ENCODE results near the gene CCL27. TPM values are rescaled to one million over a fixed set of nuclear protein-coding genes. Genes with fewer than 3 reads are reported as not detected.

The CCL27 gene
- total and polyA plus RNA-seq, 10 of the 15 experiments (the other 5 are each of a cell fraction or from before 2014, with no cell fraction given) = 0.45 TPM; not detected in 9

DNA sequence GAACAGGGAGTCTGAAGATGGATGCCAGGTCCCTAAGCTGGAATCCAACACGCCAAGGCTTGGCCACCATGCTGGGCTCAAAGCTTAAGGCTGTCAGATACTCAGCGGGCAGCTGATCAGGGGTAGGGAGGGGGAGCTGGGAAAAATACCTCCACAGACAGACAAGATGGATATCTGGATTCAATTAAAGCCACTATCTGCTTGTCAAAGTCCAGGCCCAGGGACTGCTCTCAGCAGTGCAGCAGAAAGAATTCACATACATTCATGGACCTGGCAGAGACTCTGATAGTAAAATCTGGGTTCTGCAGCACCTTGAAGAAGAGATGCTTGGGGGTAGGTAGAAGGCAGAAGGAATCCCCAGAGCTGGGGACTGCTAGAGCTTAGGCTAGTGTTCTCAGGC is 47.3 kb downstream of the CCL27 start:
- SMC1A ChIA-PET (ENCODE audit: uncharacterized antibody, unreplicated experiment) = interaction anchor here (1.3 to 1.5 kb wide), 2 partner anchors 20 to 22 kb away, joined by 5 read pairs; partner anchors contain the start of gene SIGMAR1
- TF ChIP-seq NBN (IDR thresholded peaks at IDR 0.05) (no peak), TCF12 (IDR thresholded peaks at IDR 0.05; ENCODE audit: low read depth, low read length) (no peak), TBL1XR1 (IDR thresholded peaks at IDR 0.05; ENCODE audit: low read depth, low read length) (no peak), FOS (IDR thresholded peaks at IDR 0.05; ENCODE audit: borderline replicate concordance, extremely low read depth, insufficient read length) (no peak), FOXK2 (IDR thresholded peaks at IDR 0.05) (no peak), ZNF622 (IDR thresholded peaks at IDR 0.05) (no peak), IKZF2 (IDR thresholded peaks at IDR 0.05) (no peak), SMARCA5 (IDR thresholded peaks at IDR 0.05) (no peak), EZH2 (IDR thresholded peaks at IDR 0.05; ENCODE audit: borderline replicate concordance, control insufficient read depth, low read depth, low read length) (no peak), SMAD5 (IDR thresholded peaks at IDR 0.05; ENCODE audit: low read depth) (no peak)
- TF ChIP-seq, protein P1, sequence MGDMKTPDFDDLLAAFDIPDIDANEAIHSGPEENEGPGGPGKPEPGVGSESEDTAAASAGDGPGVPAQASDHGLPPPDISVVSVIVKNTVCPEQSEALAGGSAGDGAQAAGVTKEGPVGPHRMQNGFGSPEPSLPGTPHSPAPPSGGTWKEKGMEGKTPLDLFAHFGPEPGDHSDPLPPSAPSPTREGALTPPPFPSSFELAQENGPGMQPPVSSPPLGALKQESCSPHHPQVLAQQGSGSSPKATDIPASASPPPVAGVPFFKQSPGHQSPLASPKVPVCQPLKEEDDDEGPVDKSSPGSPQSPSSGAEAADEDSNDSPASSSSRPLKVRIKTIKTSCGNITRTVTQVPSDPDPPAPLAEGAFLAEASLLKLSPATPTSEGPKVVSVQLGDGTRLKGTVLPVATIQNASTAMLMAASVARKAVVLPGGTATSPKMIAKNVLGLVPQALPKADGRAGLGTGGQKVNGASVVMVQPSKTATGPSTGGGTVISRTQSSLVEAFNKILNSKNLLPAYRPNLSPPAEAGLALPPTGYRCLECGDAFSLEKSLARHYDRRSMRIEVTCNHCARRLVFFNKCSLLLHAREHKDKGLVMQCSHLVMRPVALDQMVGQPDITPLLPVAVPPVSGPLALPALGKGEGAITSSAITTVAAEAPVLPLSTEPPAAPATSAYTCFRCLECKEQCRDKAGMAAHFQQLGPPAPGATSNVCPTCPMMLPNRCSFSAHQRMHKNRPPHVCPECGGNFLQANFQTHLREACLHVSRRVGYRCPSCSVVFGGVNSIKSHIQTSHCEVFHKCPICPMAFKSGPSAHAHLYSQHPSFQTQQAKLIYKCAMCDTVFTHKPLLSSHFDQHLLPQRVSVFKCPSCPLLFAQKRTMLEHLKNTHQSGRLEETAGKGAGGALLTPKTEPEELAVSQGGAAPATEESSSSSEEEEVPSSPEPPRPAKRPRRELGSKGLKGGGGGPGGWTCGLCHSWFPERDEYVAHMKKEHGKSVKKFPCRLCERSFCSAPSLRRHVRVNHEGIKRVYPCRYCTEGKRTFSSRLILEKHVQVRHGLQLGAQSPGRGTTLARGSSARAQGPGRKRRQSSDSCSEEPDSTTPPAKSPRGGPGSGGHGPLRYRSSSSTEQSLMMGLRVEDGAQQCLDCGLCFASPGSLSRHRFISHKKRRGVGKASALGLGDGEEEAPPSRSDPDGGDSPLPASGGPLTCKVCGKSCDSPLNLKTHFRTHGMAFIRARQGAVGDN (IDR thresholded peaks at IDR 0.05) = no peak
- TF ChIP-seq, protein P2, sequence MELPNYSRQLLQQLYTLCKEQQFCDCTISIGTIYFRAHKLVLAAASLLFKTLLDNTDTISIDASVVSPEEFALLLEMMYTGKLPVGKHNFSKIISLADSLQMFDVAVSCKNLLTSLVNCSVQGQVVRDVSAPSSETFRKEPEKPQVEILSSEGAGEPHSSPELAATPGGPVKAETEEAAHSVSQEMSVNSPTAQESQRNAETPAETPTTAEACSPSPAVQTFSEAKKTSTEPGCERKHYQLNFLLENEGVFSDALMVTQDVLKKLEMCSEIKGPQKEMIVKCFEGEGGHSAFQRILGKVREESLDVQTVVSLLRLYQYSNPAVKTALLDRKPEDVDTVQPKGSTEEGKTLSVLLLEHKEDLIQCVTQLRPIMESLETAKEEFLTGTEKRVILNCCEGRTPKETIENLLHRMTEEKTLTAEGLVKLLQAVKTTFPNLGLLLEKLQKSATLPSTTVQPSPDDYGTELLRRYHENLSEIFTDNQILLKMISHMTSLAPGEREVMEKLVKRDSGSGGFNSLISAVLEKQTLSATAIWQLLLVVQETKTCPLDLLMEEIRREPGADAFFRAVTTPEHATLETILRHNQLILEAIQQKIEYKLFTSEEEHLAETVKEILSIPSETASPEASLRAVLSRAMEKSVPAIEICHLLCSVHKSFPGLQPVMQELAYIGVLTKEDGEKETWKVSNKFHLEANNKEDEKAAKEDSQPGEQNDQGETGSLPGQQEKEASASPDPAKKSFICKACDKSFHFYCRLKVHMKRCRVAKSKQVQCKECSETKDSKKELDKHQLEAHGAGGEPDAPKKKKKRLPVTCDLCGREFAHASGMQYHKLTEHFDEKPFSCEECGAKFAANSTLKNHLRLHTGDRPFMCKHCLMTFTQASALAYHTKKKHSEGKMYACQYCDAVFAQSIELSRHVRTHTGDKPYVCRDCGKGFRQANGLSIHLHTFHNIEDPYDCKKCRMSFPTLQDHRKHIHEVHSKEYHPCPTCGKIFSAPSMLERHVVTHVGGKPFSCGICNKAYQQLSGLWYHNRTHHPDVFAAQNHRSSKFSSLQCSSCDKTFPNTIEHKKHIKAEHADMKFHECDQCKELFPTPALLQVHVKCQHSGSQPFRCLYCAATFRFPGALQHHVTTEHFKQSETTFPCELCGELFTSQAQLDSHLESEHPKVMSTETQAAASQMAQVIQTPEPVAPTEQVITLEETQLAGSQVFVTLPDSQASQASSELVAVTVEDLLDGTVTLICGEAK (IDR thresholded peaks at IDR 0.05; ENCODE audit: borderline replicate concordance) = no peak
- TF ChIP-seq, protein P3, sequence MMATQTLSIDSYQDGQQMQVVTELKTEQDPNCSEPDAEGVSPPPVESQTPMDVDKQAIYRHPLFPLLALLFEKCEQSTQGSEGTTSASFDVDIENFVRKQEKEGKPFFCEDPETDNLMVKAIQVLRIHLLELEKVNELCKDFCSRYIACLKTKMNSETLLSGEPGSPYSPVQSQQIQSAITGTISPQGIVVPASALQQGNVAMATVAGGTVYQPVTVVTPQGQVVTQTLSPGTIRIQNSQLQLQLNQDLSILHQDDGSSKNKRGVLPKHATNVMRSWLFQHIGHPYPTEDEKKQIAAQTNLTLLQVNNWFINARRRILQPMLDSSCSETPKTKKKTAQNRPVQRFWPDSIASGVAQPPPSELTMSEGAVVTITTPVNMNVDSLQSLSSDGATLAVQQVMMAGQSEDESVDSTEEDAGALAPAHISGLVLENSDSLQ (IDR thresholded peaks at IDR 0.05) = no peak

More for the DNA sequence above, 47.3 kb downstream of the CCL27 start:
- H3K4me3 ChIP-seq = no peak overlapping the region
- ChIA-PET RAD21 (ENCODE audit: unreplicated experiment) (no interaction called here), CTCF (interaction anchor here (0.7 to 5.6 kb wide), 5 partner anchors 10 to 369 kb away, joined by 3 to 118 read pairs (median 6); partner anchors contain the start of genes GALT and SIGMAR1), POLR2A (interaction anchor here (0.7 kb wide), 1 partner anchor 323 kb away, joined by 3 read pairs; no protein-coding TSS in a partner anchor)
- in situ Hi-C loops (cut with MboI) (no loop called here), intact Hi-C loops (cut with micrococcal nuclease; ENCODE audit: unreplicated experiment) (loop anchor here (2.0 kb wide), 1 partner anchor 86 kb away; no protein-coding TSS in a partner anchor)
- no TSS peak for BruUV-seq (replicated peaks)
- no peak overlapping the region for H3K9ac ChIP-seq (ENCODE audit: control insufficient read depth, insufficient read depth, low read length)
- H3K36me3 ChIP-seq (ENCODE audit: control insufficient read depth in 2 of 2, insufficient read depth in 2 of 2, low read length in 1 of 2) = peaks cover 4% of the 10 kb centered on the region in 2 experiments; a peak in 2 of 4 replicates
- no peaks in the 10 kb centered on the region for H4K20me1 ChIP-seq (ENCODE audit: control insufficient read depth, insufficient read depth)
- H3K9me3 ChIP-seq (replicated peaks; ENCODE audit: control insufficient read depth, insufficient read depth, low read length) = no peaks in the 10 kb centered on the region; the same call in 2 of the 3 replicates
- H3K79me2 ChIP-seq (ENCODE audit: control insufficient read depth, insufficient read depth, low read length) = peaks cover 8% of the 10 kb centered on the region
- H2AFZ ChIP-seq (ENCODE audit: control insufficient read depth, low read depth, low read length) = no peak overlapping the region
- DNase-seq (ENCODE audit: low read depth, low spot score) = no peak
- ATAC-seq = no peak
- WGBS (ENCODE audit: insufficient coverage, insufficient replicate concordance, low lambda C conversion rate, missing lambda C conversion rate) = 86% methylated on average over 2 of the region's 2 CpGs
- no peak overlapping the region for H3K27ac ChIP-seq (ENCODE audit: control insufficient read depth, insufficient read depth)
- H3K27me3 ChIP-seq (replicated peaks in 1 of 2; ENCODE audit: control insufficient read depth in 2 of 2, insufficient read depth in 2 of 2, low read length in 1 of 2) = no peaks in the 10 kb centered on the region
- no peak for FAIRE-seq
- peaks cover 11% of the 10 kb centered on the region for H3K4me1 ChIP-seq (ENCODE audit: control insufficient read depth, insufficient read depth, low read length)
- H3K4me2 ChIP-seq (ENCODE audit: control insufficient read depth, insufficient read depth) = no peak overlapping the region
